Activated CD4-positive, alpha-beta T cell treated with anti-CD3 and anti-CD28 coated beads, Interleukin-2, amount 10 ng/mL, durations not matched to agents 7 days and 5 days (primary cell): Measurements from ENCODE around the gene WDR93. TPM values are rescaled to one million over a fixed set of nuclear protein-coding genes. Genes with fewer than 3 reads are reported as not detected.
A peak's percentile ranks its signal among the peaks of the same experiment; 100 is the strongest.

Source experiments
- CTCF ChIA-PET: fragments of 350-600 bp; sonication (Branson Sonifier 250); formaldehyde crosslinking; loops from one replicate; lab custom pipeline; 2021; ENCODE audit warnings: antibody characterized with exemption; lab: Charles Lee
- POLR2A ChIA-PET: fragments of 350-600 bp; sonication (Branson Sonifier 250); formaldehyde crosslinking; loops from one replicate; lab custom pipeline; 2021; ENCODE audit warnings: antibody characterized with exemption; lab: Charles Lee
- DNase-seq: peaks from one replicate; pipeline ENCODE4 v3.0.0-alpha.2; 2020
- H3K27ac Mint-ChIP-seq: one replicate; pipeline ENCODE4 v1.8.0; 2021; ENCODE audit warnings: mild to moderate bottlenecking, moderate library complexity, mixed read lengths
- H3K27me3 Mint-ChIP-seq: one replicate; pipeline ENCODE4 v1.8.0; 2021; ENCODE audit warnings: mixed read lengths
- H3K36me3 Mint-ChIP-seq: one replicate; pipeline ENCODE4 v1.8.0; 2021; ENCODE audit warnings: low read depth, mixed read lengths
- H3K4me1 Mint-ChIP-seq: one replicate; pipeline ENCODE4 v1.8.0; 2021; ENCODE audit warnings: mixed read lengths
- H3K4me3 Mint-ChIP-seq: one replicate; pipeline ENCODE4 v1.8.0; 2021; ENCODE audit warnings: mild to moderate bottlenecking, moderate library complexity, mixed read lengths
- H3K9me3 Mint-ChIP-seq: one replicate; pipeline ENCODE4 v1.8.0; 2021; ENCODE audit warnings: mixed read lengths
- total RNA-seq, 2 experiments: library from RNA; stranded (reverse); gene quantifications; one replicate each; pipeline ENCODE4 v1.2.3, GENCODE V29; 2021

WDR93 gene
- total RNA-seq, 2 experiments from 2014 or later: not detected

DNA sequence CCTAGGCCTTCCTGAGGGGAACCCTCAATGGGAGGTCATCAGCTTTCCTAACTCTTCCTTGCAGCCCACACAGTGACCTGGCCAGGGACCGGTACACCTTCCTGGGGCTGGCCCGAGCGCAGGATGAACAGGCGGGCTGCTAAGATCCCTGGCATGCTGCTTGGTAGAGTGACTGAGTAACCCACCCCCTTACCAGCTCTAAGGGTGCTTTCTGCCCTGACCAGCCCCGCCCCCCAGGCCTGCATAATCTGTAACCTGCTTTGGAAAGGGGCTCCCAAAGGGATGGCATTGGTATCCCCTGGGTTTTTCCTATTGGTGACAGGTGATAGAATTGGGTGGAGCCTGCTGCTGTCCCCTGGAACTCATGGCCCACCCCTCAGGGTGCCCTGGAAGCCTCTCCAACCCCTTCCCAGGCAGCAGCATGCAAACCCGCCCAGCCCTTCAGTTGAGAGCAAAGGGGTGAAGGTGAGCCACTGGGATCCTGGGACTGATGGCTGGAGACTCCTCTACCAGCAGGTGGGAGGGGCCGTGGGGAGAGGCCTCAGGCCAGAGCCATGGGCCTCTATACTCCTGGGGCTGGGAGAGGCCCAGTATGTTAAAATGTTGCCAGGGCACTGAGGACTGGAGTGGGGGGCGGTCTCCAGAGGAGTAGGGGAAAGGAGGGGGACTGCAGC lies 24.3 kb upstream of the WDR93 start:
- H3K9me3 Mint-ChIP-seq: no peaks in the 10 kb centered on the region
- peaks cover 15% of the 10 kb centered on the region for H3K27me3 Mint-ChIP-seq
- no peak for DNase-seq
- no peak overlapping the region for H3K4me3 Mint-ChIP-seq
- H3K36me3 Mint-ChIP-seq: no peaks in the 10 kb centered on the region
- ChIA-PET POLR2A (no interaction called here), CTCF (no interaction called here)
- H3K4me1 Mint-ChIP-seq: peaks cover 5% of the 10 kb centered on the region
- H3K27ac Mint-ChIP-seq: no peak overlapping the region

GRCh38 chr15:89666858-89667705 lies 23.5 kb upstream of the WDR93 start:
- peaks cover 15% of the 10 kb centered on the region for H3K27me3 Mint-ChIP-seq
- CTCF ChIA-PET: interaction anchor here (1.3 kb wide), 1 partner anchor 308 kb away, joined by 3 read pairs; no protein-coding TSS in a partner anchor
- H3K36me3 Mint-ChIP-seq: no peaks in the 10 kb centered on the region
- H3K9me3 Mint-ChIP-seq: no peaks in the 10 kb centered on the region
- peaks cover 5% of the 10 kb centered on the region for H3K4me1 Mint-ChIP-seq
- DNase-seq: no peak
- no peak overlapping the region for H3K4me3 Mint-ChIP-seq
- no peak overlapping the region for H3K27ac Mint-ChIP-seq
- POLR2A ChIA-PET: no interaction called here

GRCh38 chr15:89667706-89667960 lies 23.0 kb upstream of the WDR93 start:
- no peaks in the 10 kb centered on the region for H3K36me3 Mint-ChIP-seq
- H3K27ac Mint-ChIP-seq: no peak overlapping the region
- H3K4me3 Mint-ChIP-seq: no peak overlapping the region
- no peak for DNase-seq
- no peaks in the 10 kb centered on the region for H3K9me3 Mint-ChIP-seq
- ChIA-PET POLR2A (no interaction called here), CTCF (interaction anchor here (1.3 kb wide), 1 partner anchor 309 kb away, joined by 3 read pairs; no protein-coding TSS in a partner anchor)
- H3K4me1 Mint-ChIP-seq: peaks cover 5% of the 10 kb centered on the region
- peaks cover 15% of the 10 kb centered on the region for H3K27me3 Mint-ChIP-seq

GRCh38 chr15:89668171-89668570 lies 22.4 kb upstream of the WDR93 start:
- H3K36me3 Mint-ChIP-seq: no peaks in the 10 kb centered on the region
- no peaks in the 10 kb centered on the region for H3K9me3 Mint-ChIP-seq
- ChIA-PET CTCF (interaction anchor here (1.3 kb wide), 1 partner anchor 309 kb away, joined by 3 read pairs; no protein-coding TSS in a partner anchor), POLR2A (no interaction called here)
- peaks cover 5% of the 10 kb centered on the region for H3K4me1 Mint-ChIP-seq
- H3K4me3 Mint-ChIP-seq: no peak overlapping the region
- peaks cover 15% of the 10 kb centered on the region for H3K27me3 Mint-ChIP-seq
- no peak for DNase-seq
- no peak overlapping the region for H3K27ac Mint-ChIP-seq

DNA sequence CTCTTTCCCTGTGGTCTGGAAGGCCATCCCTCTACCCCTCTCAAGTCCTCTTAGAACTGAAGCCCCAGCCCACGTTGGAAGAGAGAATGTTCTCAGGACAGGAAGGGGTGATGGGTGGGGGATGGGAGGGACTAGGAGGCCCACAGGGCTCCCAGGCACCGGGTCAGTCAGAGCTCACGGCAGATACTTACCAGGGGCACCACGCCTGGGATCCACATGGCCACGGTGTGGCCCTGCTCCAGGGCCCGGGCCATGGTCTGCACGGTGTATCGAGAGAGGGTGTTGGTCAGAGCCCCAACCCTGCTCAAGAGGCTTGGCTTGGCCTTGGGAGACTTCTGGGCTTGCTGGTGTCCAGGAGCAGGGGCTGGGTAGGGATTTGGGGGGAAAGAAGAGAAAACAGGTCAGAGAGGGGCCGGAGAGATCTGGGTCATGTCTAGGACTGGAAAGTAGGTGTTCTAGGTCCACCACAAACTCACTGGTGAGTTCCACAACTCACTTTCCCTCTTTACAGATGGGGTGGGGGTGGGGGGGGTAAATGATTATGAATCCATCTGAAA lies 21.2 kb upstream of the WDR93 start:
- H3K4me3 Mint-ChIP-seq: no peak overlapping the region
- H3K36me3 Mint-ChIP-seq: no peaks in the 10 kb centered on the region
- peaks cover 5% of the 10 kb centered on the region for H3K4me1 Mint-ChIP-seq
- H3K27ac Mint-ChIP-seq: no peak overlapping the region
- H3K9me3 Mint-ChIP-seq: no peaks in the 10 kb centered on the region
- peaks cover 10% of the 10 kb centered on the region for H3K27me3 Mint-ChIP-seq
- CTCF ChIA-PET: no interaction called here
- POLR2A ChIA-PET: no interaction called here
- DNase-seq: no peak

GRCh38 chr15:89669941-89670340 lies 20.7 kb upstream of the WDR93 start:
- Mint-ChIP-seq H3K4me3 (no peak overlapping the region), H3K27ac (no peak overlapping the region), H3K4me1 (peaks cover 2% of the 10 kb centered on the region), H3K9me3 (no peaks in the 10 kb centered on the region), H3K36me3 (no peaks in the 10 kb centered on the region), H3K27me3 (peaks cover 5% of the 10 kb centered on the region)
- DNase-seq: no peak
- CTCF ChIA-PET: interaction anchor here (1.0 kb wide), 1 partner anchor 29 kb away, joined by 3 read pairs; no protein-coding TSS in a partner anchor
- POLR2A ChIA-PET: no interaction called here

- POLR2A ChIA-PET: no interaction called here
- DNase-seq: no peak
- Mint-ChIP-seq H3K27me3 (peaks cover 2% of the 10 kb centered on the region), H3K9me3 (no peaks in the 10 kb centered on the region), H3K27ac (no peak overlapping the region), H3K4me3 (no peak overlapping the region), H3K4me1 (no peaks in the 10 kb centered on the region), H3K36me3 (no peaks in the 10 kb centered on the region)
- CTCF ChIA-PET: interaction anchor here (1.0 kb wide), 2 partner anchors 9 to 30 kb away, joined by 3 to 4 read pairs; no protein-coding TSS in a partner anchor
Observed at GRCh38 chr15:89670971-89671560, 19.5 kb upstream of the WDR93 start.

- H3K9me3 Mint-ChIP-seq: no peaks in the 10 kb centered on the region
- ChIA-PET POLR2A (no interaction called here), CTCF (interaction anchor here (1.0 to 1.2 kb wide), 2 partner anchors 9 to 203 kb away, joined by 4 read pairs; no protein-coding TSS in a partner anchor)
- no peak overlapping the region for H3K4me3 Mint-ChIP-seq
- no peak overlapping the region for H3K27ac Mint-ChIP-seq
- no peaks in the 10 kb centered on the region for H3K4me1 Mint-ChIP-seq
- no peak for DNase-seq
- peaks cover 2% of the 10 kb centered on the region for H3K27me3 Mint-ChIP-seq
- no peaks in the 10 kb centered on the region for H3K36me3 Mint-ChIP-seq
Observed at GRCh38 chr15:89671687-89672086, 18.9 kb upstream of the WDR93 start.

DNA sequence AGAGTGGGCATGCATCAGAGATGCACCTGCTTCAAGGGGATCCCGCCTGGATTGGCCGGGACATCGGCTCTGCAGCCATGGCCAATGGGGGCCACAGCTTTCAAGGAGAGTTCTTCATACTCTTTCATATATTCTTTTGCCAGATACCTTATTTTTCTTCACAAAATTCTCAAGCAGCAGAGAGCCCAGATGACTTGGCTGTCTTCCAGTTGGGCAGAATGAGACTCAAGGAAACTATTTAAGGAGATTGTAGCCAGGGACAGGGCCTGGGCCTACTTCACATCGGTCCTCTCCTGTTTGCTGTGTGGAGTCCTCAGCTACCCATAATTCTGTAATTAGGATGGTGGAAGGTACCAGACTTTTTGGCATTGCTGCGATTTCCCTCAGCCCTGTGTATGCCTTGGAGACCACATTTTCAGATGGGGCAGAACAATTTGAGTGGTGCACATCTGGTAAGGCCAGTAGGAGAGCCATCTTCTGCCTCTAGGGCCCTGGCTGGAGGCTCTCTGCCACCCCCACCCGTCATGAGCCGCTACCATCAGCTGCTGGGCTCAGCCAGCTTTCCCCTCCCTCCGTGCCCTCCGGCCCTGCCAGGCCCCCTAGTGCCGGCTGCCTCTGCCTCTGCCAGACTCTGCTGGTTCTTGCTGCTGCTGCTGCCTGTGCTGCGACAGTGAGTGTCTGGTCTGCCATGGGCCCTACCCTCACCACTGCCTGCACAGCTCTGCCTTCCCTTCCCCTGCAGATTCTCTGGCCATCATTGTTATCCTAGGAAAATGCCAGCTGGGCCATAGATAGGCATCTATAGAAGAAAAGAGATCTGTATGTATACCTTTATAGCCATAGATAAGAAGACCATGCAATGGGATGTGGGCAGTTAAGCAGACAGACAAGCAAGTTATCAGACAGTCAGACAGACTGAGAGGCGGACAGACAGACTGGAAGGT lies 18.1 kb upstream of the WDR93 start:
- Mint-ChIP-seq H3K4me1 (no peaks in the 10 kb centered on the region), H3K4me3 (no peak overlapping the region), H3K27me3 (peaks cover under 1% of the 10 kb centered on the region), H3K9me3 (no peaks in the 10 kb centered on the region), H3K36me3 (no peaks in the 10 kb centered on the region), H3K27ac (no peak overlapping the region)
- no peak for DNase-seq
- CTCF ChIA-PET: interaction anchor here (1.0 to 1.2 kb wide), 2 partner anchors 12 to 203 kb away, joined by 3 to 4 read pairs; no protein-coding TSS in a partner anchor
- POLR2A ChIA-PET: no interaction called here

DNA sequence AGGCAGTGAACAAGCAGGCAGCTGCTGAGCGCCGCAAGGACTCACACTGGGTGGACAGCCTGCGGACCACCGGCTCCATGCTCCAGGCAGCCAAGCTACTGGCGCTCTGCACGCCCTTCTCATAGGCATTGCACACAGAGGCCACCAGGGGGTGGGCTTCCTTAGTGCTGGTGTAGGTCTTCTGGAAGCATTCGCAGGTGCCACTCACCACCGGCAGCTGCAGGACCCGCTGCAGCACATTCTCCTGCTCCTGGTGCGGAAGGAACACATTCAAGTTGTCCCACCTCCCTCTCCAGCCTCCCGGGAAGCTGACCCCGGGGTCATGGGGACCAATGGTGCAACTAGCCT lies 17.5 kb upstream of the WDR93 start:
- no peaks in the 10 kb centered on the region for H3K27me3 Mint-ChIP-seq
- H3K4me1 Mint-ChIP-seq: no peaks in the 10 kb centered on the region
- H3K4me3 Mint-ChIP-seq: no peak overlapping the region
- CTCF ChIA-PET: interaction anchor here (1.0 to 1.2 kb wide), 2 partner anchors 12 to 202 kb away, joined by 3 to 4 read pairs; no protein-coding TSS in a partner anchor
- H3K9me3 Mint-ChIP-seq: no peaks in the 10 kb centered on the region
- no peak overlapping the region for H3K27ac Mint-ChIP-seq
- POLR2A ChIA-PET: no interaction called here
- H3K36me3 Mint-ChIP-seq: no peaks in the 10 kb centered on the region
- peak; percentile 37 for DNase-seq

GRCh38 chr15:89674526-89674925 lies 16.1 kb upstream of the WDR93 start:
- no peaks in the 10 kb centered on the region for H3K4me1 Mint-ChIP-seq
- H3K4me3 Mint-ChIP-seq: no peak overlapping the region
- CTCF ChIA-PET: interaction anchor here (0.5 kb wide), 1 partner anchor 243 kb away, joined by 3 read pairs; no protein-coding TSS in a partner anchor
- POLR2A ChIA-PET: no interaction called here
- no peak overlapping the region for H3K27ac Mint-ChIP-seq
- no peaks in the 10 kb centered on the region for H3K36me3 Mint-ChIP-seq
- H3K27me3 Mint-ChIP-seq: no peaks in the 10 kb centered on the region
- DNase-seq: no peak
- H3K9me3 Mint-ChIP-seq: no peaks in the 10 kb centered on the region

DNA sequence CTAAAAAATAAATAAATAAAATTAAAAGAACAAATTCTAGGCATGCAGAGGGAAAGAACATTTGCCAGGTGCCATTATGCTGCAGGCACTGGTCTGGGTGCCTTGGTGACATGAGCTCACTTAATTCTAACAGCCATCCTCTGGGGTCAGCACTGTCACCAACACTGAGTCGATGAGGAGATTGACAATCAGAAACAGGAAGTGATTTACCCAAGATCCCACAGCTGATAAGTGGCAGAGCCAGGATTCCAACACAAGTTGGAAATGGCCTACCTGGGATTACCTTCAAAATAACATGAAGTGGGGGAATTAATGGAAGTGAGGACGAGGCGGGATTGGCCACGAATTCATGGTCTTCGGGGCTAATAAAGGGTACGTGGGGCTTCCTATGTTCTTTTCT lies 15.0 kb upstream of the WDR93 start:
- ChIA-PET CTCF (interaction anchor here (0.6 kb wide), 1 partner anchor 621 kb away, joined by 3 read pairs; no protein-coding TSS in a partner anchor), POLR2A (no interaction called here)
- no peaks in the 10 kb centered on the region for H3K4me1 Mint-ChIP-seq
- H3K36me3 Mint-ChIP-seq: no peaks in the 10 kb centered on the region
- no peak for DNase-seq
- H3K27me3 Mint-ChIP-seq: peaks cover 2% of the 10 kb centered on the region
- H3K9me3 Mint-ChIP-seq: no peaks in the 10 kb centered on the region
- no peak overlapping the region for H3K4me3 Mint-ChIP-seq
- H3K27ac Mint-ChIP-seq: no peak overlapping the region
